GM12878 (cell line): Measurements from ENCODE around the gene ITPKB. TPM values are rescaled to one million over a fixed set of nuclear protein-coding genes. Genes with fewer than 3 reads are reported as not detected.

Experiments
- CBX5 ChIP-seq: sonication (generic); IDR thresholded peaks from 2 replicates; pipeline ENCODE4 v1.6.1; 2016; ENCODE audit warnings: low read depth, moderate library complexity, mild to moderate bottlenecking, inconsistent platforms
- EZH2 ChIP-seq: IDR thresholded peaks from 2 replicates; pipeline ENCODE4 v1.6.1; 2012; ENCODE audit warnings: low read depth, mild to moderate bottlenecking, control low read depth, inconsistent platforms, low read length, borderline replicate concordance; ENCODE audit not compliant: control insufficient read depth
- KAT2A ChIP-seq: conservative IDR thresholded peaks from 2 replicates; pipeline ENCODE4 v1.6.1; 2011; ENCODE audit warnings: low read depth, low read length; ENCODE audit not compliant: control insufficient read depth
- MYC ChIP-seq: IDR thresholded peaks from 2 replicates; pipeline ENCODE4 v1.6.1; 2011; ENCODE audit warnings: mild to moderate bottlenecking, low read length, moderate library complexity, inconsistent platforms; ENCODE audit not compliant: insufficient read depth, insufficient replicate concordance, insufficient read length, severe bottlenecking
- NR2C2 ChIP-seq: IDR thresholded peaks from 2 replicates; pipeline ENCODE4 v1.6.1; 2011; ENCODE audit warnings: borderline replicate concordance, low read depth; ENCODE audit not compliant: control insufficient read depth, insufficient read length
- RBBP5 ChIP-seq: fragments of 200-600 bp; sonication (generic); conservative IDR thresholded peaks from 2 replicates; pipeline ENCODE4 v1.6.1; 2016
- SMAD1 ChIP-seq: fragments of 450-650 bp; IDR thresholded peaks from 2 replicates; pipeline ENCODE4 v1.6.1; 2018; ENCODE audit warnings: mild to moderate bottlenecking, low read depth; ENCODE audit not compliant: partially characterized antibody
- SMC3 ChIP-seq: IDR thresholded peaks from 2 replicates; pipeline ENCODE4 v1.6.1; 2011; ENCODE audit warnings: low read length, improper control_type of control experiment, borderline replicate concordance
- TARDBP ChIP-seq: IDR thresholded peaks from 2 replicates; pipeline ENCODE4 v1.6.1; 2016; ENCODE audit warnings: borderline replicate concordance
- ZNF207 ChIP-seq: fragments of 450-650 bp; IDR thresholded peaks from 2 replicates; pipeline ENCODE4 v1.6.1; 2014; ENCODE audit warnings: antibody characterized with exemption, mild to moderate bottlenecking, borderline replicate concordance
- polyA plus RNA-seq, 11 experiments: library from polyadenylated mRNA; depleted of rRNA in 4 of 11; unstranded in 6 of 11; stranded (reverse) in 5 of 11; fragments of >200 nt; fragmentation: Nextera tagmentation in 4 of 11; fragmentation: Illumina TruSeq in 1 of 11; extraction: Ambion mirVana in 4 of 11; extraction: Trizol in 1 of 11; gene quantifications; 1 replicate in 1 of 11; 2 replicates in 10 of 11; pipeline versions ENCODE4 v1.2.1 to v1.2.3, GENCODE V29; 2011 to 2016; ENCODE audit warnings: inconsistent platforms in 2 of 11, missing spikeins in 2 of 11, low read depth in 1 of 11
- total RNA-seq, 4 experiments: library from RNA; depleted of rRNA in 3 of 4; stranded (reverse); fragments of >200 nt in 3 of 4; fragmentation: Illumina TruSeq in 1 of 4; extraction: Trizol in 1 of 4; gene quantifications; 2 replicates each; pipeline versions ENCODE4 v1.2.1 to v1.2.3, GENCODE V29; 2013 to 2021
- TF ChIP-seq, protein P1 (sequence below): fragments of 450-650 bp; formaldehyde crosslinking; IDR thresholded peaks from 2 replicates; pipeline ENCODE4 v1.4.0; 2020; ENCODE audit warnings: mild to moderate bottlenecking, moderate library complexity
- TF ChIP-seq, protein P2 (sequence below): fragments of 450-650 bp; IDR thresholded peaks from 2 replicates; pipeline ENCODE4 v1.6.1; 2017; ENCODE audit warnings: low read depth, mild to moderate bottlenecking, moderate library complexity

The ITPKB gene
- total and polyA plus RNA-seq, 10 of the 15 experiments (the other 5 are each of a cell fraction or from before 2014, with no cell fraction given) = 1.3 to 38.7 (median 12.9) TPM

DNA sequence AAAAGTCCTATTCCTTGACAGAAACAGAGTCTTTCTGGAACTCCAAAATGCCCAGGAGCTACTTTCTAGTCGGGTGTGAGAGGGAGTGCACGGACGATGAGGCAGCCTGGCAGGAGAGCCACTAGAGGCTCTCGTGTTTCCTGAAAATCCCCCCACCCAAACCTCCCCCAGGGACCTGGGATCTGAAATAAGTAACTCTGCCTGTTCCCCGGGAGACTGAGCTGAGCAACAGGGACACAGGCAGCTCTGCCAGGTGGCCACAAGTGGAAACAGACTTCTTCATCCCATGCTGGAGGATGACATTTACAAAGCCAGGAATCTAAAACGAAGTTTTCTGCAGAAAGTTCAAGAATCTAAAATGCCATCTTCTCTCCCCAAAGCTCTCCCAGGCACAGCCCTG, 77.1 kb downstream of the ITPKB start (continued):
- TF ChIP-seq, protein P1, sequence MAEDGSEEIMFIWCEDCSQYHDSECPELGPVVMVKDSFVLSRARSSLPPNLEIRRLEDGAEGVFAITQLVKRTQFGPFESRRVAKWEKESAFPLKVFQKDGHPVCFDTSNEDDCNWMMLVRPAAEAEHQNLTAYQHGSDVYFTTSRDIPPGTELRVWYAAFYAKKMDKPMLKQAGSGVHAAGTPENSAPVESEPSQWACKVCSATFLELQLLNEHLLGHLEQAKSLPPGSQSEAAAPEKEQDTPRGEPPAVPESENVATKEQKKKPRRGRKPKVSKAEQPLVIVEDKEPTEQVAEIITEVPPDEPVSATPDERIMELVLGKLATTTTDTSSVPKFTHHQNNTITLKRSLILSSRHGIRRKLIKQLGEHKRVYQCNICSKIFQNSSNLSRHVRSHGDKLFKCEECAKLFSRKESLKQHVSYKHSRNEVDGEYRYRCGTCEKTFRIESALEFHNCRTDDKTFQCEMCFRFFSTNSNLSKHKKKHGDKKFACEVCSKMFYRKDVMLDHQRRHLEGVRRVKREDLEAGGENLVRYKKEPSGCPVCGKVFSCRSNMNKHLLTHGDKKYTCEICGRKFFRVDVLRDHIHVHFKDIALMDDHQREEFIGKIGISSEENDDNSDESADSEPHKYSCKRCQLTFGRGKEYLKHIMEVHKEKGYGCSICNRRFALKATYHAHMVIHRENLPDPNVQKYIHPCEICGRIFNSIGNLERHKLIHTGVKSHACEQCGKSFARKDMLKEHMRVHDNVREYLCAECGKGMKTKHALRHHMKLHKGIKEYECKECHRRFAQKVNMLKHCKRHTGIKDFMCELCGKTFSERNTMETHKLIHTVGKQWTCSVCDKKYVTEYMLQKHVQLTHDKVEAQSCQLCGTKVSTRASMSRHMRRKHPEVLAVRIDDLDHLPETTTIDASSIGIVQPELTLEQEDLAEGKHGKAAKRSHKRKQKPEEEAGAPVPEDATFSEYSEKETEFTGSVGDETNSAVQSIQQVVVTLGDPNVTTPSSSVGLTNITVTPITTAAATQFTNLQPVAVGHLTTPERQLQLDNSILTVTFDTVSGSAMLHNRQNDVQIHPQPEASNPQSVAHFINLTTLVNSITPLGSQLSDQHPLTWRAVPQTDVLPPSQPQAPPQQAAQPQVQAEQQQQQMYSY (CRISPR knock-in tag) = no peak
- TF ChIP-seq SMC3 = no peak
- TF ChIP-seq ZNF207 = no peak
- TF ChIP-seq CBX5 = no peak
- TF ChIP-seq, protein P2, sequence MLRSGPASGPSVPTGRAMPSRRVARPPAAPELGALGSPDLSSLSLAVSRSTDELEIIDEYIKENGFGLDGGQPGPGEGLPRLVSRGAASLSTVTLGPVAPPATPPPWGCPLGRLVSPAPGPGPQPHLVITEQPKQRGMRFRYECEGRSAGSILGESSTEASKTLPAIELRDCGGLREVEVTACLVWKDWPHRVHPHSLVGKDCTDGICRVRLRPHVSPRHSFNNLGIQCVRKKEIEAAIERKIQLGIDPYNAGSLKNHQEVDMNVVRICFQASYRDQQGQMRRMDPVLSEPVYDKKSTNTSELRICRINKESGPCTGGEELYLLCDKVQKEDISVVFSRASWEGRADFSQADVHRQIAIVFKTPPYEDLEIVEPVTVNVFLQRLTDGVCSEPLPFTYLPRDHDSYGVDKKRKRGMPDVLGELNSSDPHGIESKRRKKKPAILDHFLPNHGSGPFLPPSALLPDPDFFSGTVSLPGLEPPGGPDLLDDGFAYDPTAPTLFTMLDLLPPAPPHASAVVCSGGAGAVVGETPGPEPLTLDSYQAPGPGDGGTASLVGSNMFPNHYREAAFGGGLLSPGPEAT = no peak
- TF ChIP-seq NR2C2 = no peak
- TF ChIP-seq TARDBP = no peak
- no peak for TF ChIP-seq RBBP5
- TF ChIP-seq EZH2 = no peak
- no peak for TF ChIP-seq SMAD1
- no peak for TF ChIP-seq MYC
- TF ChIP-seq KAT2A = no peak
